ENCODE measurements around the gene PRKCE.
A peak's percentile ranks its signal among the peaks of the same experiment; 100 is the strongest.

The PRKCE gene

GRCh38 chr2:45950606-45951005, 299.1 kb downstream of the PRKCE start:
- DNase-seq = no peak

- DNase-seq = no peak
Measured at GRCh38 chr2:45951025-45951727, 299.7 kb downstream of the PRKCE start.

GRCh38 chr2:45952591-45952990, 301.1 kb downstream of the PRKCE start:
- DNase-seq = no peak

- no peak for DNase-seq
Measured at GRCh38 chr2:45953376-45954027, 302.0 kb downstream of the PRKCE start.

GRCh38 chr2:45954233-45954850, 302.9 kb downstream of the PRKCE start:
- no peak for DNase-seq

- DNase-seq = no peak
Measured at GRCh38 chr2:45957533-45958227, 306.2 kb downstream of the PRKCE start.

- no peak for DNase-seq
Measured at GRCh38 chr2:45960057-45960863, 308.8 kb downstream of the PRKCE start.

GRCh38 chr2:45962177-45962921, 310.9 kb downstream of the PRKCE start:
- peak; percentile 91 for DNase-seq

GRCh38 chr2:45963816-45964215, 312.3 kb downstream of the PRKCE start:
- DNase-seq = no peak

- peak; percentile 92 for DNase-seq
Measured at GRCh38 chr2:45964223-45964841, 312.9 kb downstream of the PRKCE start.

GRCh38 chr2:45964906-45965305, 313.4 kb downstream of the PRKCE start:
- DNase-seq = no peak

- no peak for DNase-seq
Measured at GRCh38 chr2:45965871-45966498, 314.5 kb downstream of the PRKCE start.

- peak; percentile 69 for DNase-seq
Measured at GRCh38 chr2:45968946-45969584, 317.6 kb downstream of the PRKCE start.

GRCh38 chr2:45973426-45973825, 322.0 kb downstream of the PRKCE start:
- no peak for DNase-seq

- no peak for DNase-seq
Measured at GRCh38 chr2:45974056-45974455, 322.6 kb downstream of the PRKCE start.

GRCh38 chr2:45974762-45975408, 323.4 kb downstream of the PRKCE start:
- DNase-seq = no peak

GRCh38 chr2:45975752-45976517, 324.5 kb downstream of the PRKCE start:
- no peak for DNase-seq

GRCh38 chr2:45978302-45978859, 326.9 kb downstream of the PRKCE start:
- DNase-seq = no peak

- DNase-seq = no peak
Measured at GRCh38 chr2:45979065-45979464, 327.6 kb downstream of the PRKCE start.

All from fibroblast of skin of right biceps (primary cell).